Measurements from ENCODE around the gene AMPH.
"Not testable (repeated sequence)": the region's sequence is repeated elsewhere in the genome, so short reads cannot be mapped to it uniquely, and the experiment has no call there.

DNA sequence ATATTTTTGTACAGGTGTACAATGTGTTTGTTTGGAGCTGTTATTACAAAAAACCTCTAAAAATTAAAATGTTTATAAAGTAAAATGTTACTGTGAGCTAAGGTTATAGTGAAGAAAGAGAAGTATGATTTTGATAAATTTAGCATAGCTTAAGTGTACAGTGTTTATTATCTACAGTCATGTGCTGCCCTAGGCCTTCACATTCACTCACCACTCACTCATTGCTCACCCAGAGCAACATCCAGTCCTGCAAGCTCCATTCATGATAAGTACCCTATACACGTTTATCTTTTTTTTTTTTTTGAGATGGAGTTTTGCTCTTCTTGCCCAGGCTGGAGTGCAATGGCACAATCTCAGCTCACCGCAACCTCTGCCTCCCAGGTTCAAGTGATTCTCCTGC, 59.6 kb downstream of the AMPH start:
- TF ChIP-seq, protein P1, sequence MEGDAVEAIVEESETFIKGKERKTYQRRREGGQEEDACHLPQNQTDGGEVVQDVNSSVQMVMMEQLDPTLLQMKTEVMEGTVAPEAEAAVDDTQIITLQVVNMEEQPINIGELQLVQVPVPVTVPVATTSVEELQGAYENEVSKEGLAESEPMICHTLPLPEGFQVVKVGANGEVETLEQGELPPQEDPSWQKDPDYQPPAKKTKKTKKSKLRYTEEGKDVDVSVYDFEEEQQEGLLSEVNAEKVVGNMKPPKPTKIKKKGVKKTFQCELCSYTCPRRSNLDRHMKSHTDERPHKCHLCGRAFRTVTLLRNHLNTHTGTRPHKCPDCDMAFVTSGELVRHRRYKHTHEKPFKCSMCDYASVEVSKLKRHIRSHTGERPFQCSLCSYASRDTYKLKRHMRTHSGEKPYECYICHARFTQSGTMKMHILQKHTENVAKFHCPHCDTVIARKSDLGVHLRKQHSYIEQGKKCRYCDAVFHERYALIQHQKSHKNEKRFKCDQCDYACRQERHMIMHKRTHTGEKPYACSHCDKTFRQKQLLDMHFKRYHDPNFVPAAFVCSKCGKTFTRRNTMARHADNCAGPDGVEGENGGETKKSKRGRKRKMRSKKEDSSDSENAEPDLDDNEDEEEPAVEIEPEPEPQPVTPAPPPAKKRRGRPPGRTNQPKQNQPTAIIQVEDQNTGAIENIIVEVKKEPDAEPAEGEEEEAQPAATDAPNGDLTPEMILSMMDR (IDR thresholded peaks at IDR 0.05), result not testable (repeated sequence)
- not testable (repeated sequence) for TF ChIP-seq POLR2A (IDR thresholded peaks at IDR 0.05)
